Peyer's patch (tissue), 4 donors: Measurements from ENCODE around the gene ZNF320.

Experiments used
- CTCF ChIP-seq, 6 experiments: fragments of 450-650 bp in 4 of 6; fragments of 200-600 bp in 2 of 6; sonication (generic) in 1 of 6; IDR thresholded peaks; one replicate each; pipeline ENCODE4 v1.5.1; 2017 to 2019; ENCODE audit warnings: antibody characterized with exemption in 6 of 6, mild to moderate bottlenecking in 3 of 6, moderate library complexity in 1 of 6
- POLR2A ChIP-seq, 2 donors: fragments of 450-650 bp; IDR thresholded peaks; one replicate each; pipeline ENCODE4 v1.5.1; 2017; ENCODE audit warnings: antibody characterized with exemption in 2 of 2, mild to moderate bottlenecking in 2 of 2, moderate library complexity in 2 of 2

GRCh38 chr19:52946322-52947310, 49.2 kb upstream of the ZNF320 start:
- no peak for TF ChIP-seq POLR2A (IDR thresholded peaks at IDR 0.05)
- no peak for TF ChIP-seq CTCF (IDR thresholded peaks at IDR 0.05)
